GM12878 (cell line): Measurements from ENCODE around the gene AANAT. TPM values are rescaled to one million over a fixed set of nuclear protein-coding genes. Genes with fewer than 3 reads are reported as not detected.

Source experiments
- ATAC-seq: fragments of 200-7000 bp; cut with Tn5 transposase; 3 replicates; pipeline ENCODE4 v1.9.1; 2020; ENCODE audit warnings: mild to moderate bottlenecking, moderate library complexity
- BruUV-seq: library from RNA; stranded (reverse); fragments of 400-500 nt; replicated peaks from 2 replicates; lab custom pipeline; 2021; lab: Mats Ljungman, UMichigan
- CTCF ChIA-PET: fragments of 300-600 bp; sonication (Branson Sonifier 250); formaldehyde crosslinking; extraction: SDS; loops from one replicate; lab custom pipeline; 2021; ENCODE audit warnings: inconsistent platforms; lab: Yijun Ruan, JAX
- POLR2A ChIA-PET: fragments of 350-600 bp; formaldehyde crosslinking; extraction: SDS; loops from one replicate; lab custom pipeline; 2021; ENCODE audit warnings: inconsistent platforms; lab: Charles Lee
- RAD21 ChIA-PET: fragments of 300-600 bp; sonication (Branson Sonifier 250); formaldehyde crosslinking; loops from one replicate; lab custom pipeline; 2023; ENCODE audit warnings: antibody characterized with exemption; ENCODE audit not compliant: unreplicated experiment; lab: Charles Lee
- SMC1A ChIA-PET: fragments of 300-600 bp; sonication (Branson Sonifier 250); formaldehyde crosslinking; loops from one replicate; lab custom pipeline; 2023; ENCODE audit not compliant: unreplicated experiment, uncharacterized antibody; lab: Charles Lee
- DNase-seq: peaks from one replicate; pipeline ENCODE4 v3.0.0-alpha.2; 2011; ENCODE audit warnings: low read depth, low spot score
- FAIRE-seq: peaks from 3 replicates; lab custom pipeline; 2011; peaks lifted over from hg19 to GRCh38; lab: Jason Lieb, UNC
- H2AFZ ChIP-seq: 2 replicates; pipeline ENCODE4 v1.6.0; 2011; ENCODE audit warnings: low read depth, low read length, control low read depth; ENCODE audit not compliant: control insufficient read depth
- H3K27ac ChIP-seq: 2 replicates; pipeline ENCODE4 v1.5.1; 2011; ENCODE audit warnings: control low read depth; ENCODE audit not compliant: control insufficient read depth, insufficient read depth
- H3K27me3 ChIP-seq, 2 experiments: replicated peaks in 1 of 2; 2 replicates each; pipeline versions ENCODE4 v1.6.0 to v1.6.1; 2011; ENCODE audit warnings: low read length in 1 of 2; ENCODE audit not compliant: control insufficient read depth in 2 of 2, insufficient read depth in 2 of 2
- H3K36me3 ChIP-seq, 2 experiments: 2 replicates each; pipeline ENCODE4 v1.5.1; 2011; ENCODE audit warnings: low read length in 1 of 2; ENCODE audit not compliant: control insufficient read depth in 2 of 2, insufficient read depth in 2 of 2
- H3K4me1 ChIP-seq: 2 replicates; pipeline ENCODE4 v1.6.1; 2011; ENCODE audit warnings: mild to moderate bottlenecking, low read length, moderate library complexity, mixed read lengths; ENCODE audit not compliant: control insufficient read depth, insufficient read depth
- H3K4me2 ChIP-seq: 2 replicates; pipeline ENCODE4 v1.6.0; 2011; ENCODE audit warnings: control low read depth; ENCODE audit not compliant: control insufficient read depth, insufficient read depth
- H3K4me3 ChIP-seq: fragments of 200-600 bp; sonication (generic); 2 replicates; pipeline ENCODE4 v1.5.1; 2016
- H3K79me2 ChIP-seq: 2 replicates; pipeline ENCODE4 v1.6.0; 2011; ENCODE audit warnings: low read length; ENCODE audit not compliant: control insufficient read depth, insufficient read depth
- H3K9ac ChIP-seq: 2 replicates; pipeline ENCODE4 v1.8.0; 2011; ENCODE audit warnings: low read length, control low read depth, mixed read lengths; ENCODE audit not compliant: control insufficient read depth, insufficient read depth
- H3K9me3 ChIP-seq: replicated peaks from 3 replicates; pipeline ENCODE4 v1.5.1; 2011; ENCODE audit warnings: mild to moderate bottlenecking, low read length; ENCODE audit not compliant: control insufficient read depth, insufficient read depth
- H4K20me1 ChIP-seq: 2 replicates; pipeline ENCODE4 v1.6.0; 2011; ENCODE audit not compliant: control insufficient read depth, insufficient read depth
- ATF7 ChIP-seq: fragments of 450-650 bp; IDR thresholded peaks from 2 replicates; pipeline ENCODE4 v1.6.1; 2016; ENCODE audit warnings: low read depth, mild to moderate bottlenecking
- EED ChIP-seq: sonication (generic); IDR thresholded peaks from 2 replicates; pipeline ENCODE4 v1.6.1; 2016; ENCODE audit warnings: antibody characterized with exemption, low read depth
- ESRRA ChIP-seq: IDR thresholded peaks from 2 replicates; pipeline ENCODE4 v1.6.1; 2012; ENCODE audit warnings: mild to moderate bottlenecking, low read length, improper control_type of control experiment
- MTA3 ChIP-seq: IDR thresholded peaks from 2 replicates; pipeline ENCODE4 v1.6.1; 2012; ENCODE audit warnings: low read length, inconsistent platforms, borderline replicate concordance
- NR2C2 ChIP-seq: IDR thresholded peaks from 2 replicates; pipeline ENCODE4 v1.6.1; 2011; ENCODE audit warnings: borderline replicate concordance, low read depth; ENCODE audit not compliant: control insufficient read depth, insufficient read length
- PRDM15 ChIP-seq: fragments of 450-650 bp; formaldehyde crosslinking; IDR thresholded peaks from 2 replicates; pipeline ENCODE4 v1.4.0; 2020; ENCODE audit warnings: mild to moderate bottlenecking, moderate library complexity
- RCOR1 ChIP-seq: conservative IDR thresholded peaks from 2 replicates; pipeline ENCODE4 v1.6.1; 2012; ENCODE audit warnings: low read depth, low read length, improper control_type of control experiment
- SPI1 ChIP-seq: IDR thresholded peaks from 2 replicates; pipeline ENCODE4 v1.6.1; 2011; ENCODE audit warnings: low read depth, mild to moderate bottlenecking, low read length, moderate library complexity, borderline replicate concordance; ENCODE audit not compliant: insufficient read depth
- ZBTB4 ChIP-seq: fragments of 450-650 bp; formaldehyde crosslinking; IDR thresholded peaks from 2 replicates; pipeline ENCODE4 v1.4.0; 2022; ENCODE audit warnings: mild to moderate bottlenecking, moderate library complexity
- ZNF384 ChIP-seq: IDR thresholded peaks from 2 replicates; pipeline ENCODE4 v1.6.1; 2012; ENCODE audit warnings: low read depth, mild to moderate bottlenecking, low read length, improper control_type of control experiment, borderline replicate concordance
- WGBS: methylation state at CpG from one replicate; pipeline ENCODE4 v1.1.6; 2016; ENCODE audit warnings: low lambda C conversion rate; ENCODE audit not compliant: insufficient replicate concordance, insufficient coverage; ENCODE audit errors: missing lambda C conversion rate; 5-methylcytosine and 5-hydroxymethylcytosine counted together
- in situ Hi-C: fragments of 300-500 bp; cut with MboI; formaldehyde crosslinking; loops from 9 replicates; pipeline ENCODE4 v1.14.3; 2018; ENCODE audit warnings: mixed read lengths
- intact Hi-C: fragments of 100-400 bp; cut with micrococcal nuclease; formaldehyde crosslinking; loops from one replicate; pipeline ENCODE4 v1.14.2; 2022; ENCODE audit not compliant: unreplicated experiment
- polyA plus RNA-seq, 11 experiments: library from polyadenylated mRNA; depleted of rRNA in 4 of 11; unstranded in 6 of 11; stranded (reverse) in 5 of 11; fragments of >200 nt; fragmentation: Nextera tagmentation in 4 of 11; fragmentation: Illumina TruSeq in 1 of 11; extraction: Ambion mirVana in 4 of 11; extraction: Trizol in 1 of 11; gene quantifications; 1 replicate in 1 of 11; 2 replicates in 10 of 11; pipeline versions ENCODE4 v1.2.1 to v1.2.3, GENCODE V29; 2011 to 2016; ENCODE audit warnings: inconsistent platforms in 2 of 11, missing spikeins in 2 of 11, low read depth in 1 of 11
- total RNA-seq, 4 experiments: library from RNA; depleted of rRNA in 3 of 4; stranded (reverse); fragments of >200 nt in 3 of 4; fragmentation: Illumina TruSeq in 1 of 4; extraction: Trizol in 1 of 4; gene quantifications; 2 replicates each; pipeline versions ENCODE4 v1.2.1 to v1.2.3, GENCODE V29; 2013 to 2021
- TF ChIP-seq, protein P1 (sequence below): fragments of 450-650 bp; IDR thresholded peaks from 2 replicates; pipeline ENCODE4 v1.6.1; 2016; ENCODE audit warnings: mild to moderate bottlenecking, moderate library complexity, borderline replicate concordance

AANAT gene
- total and polyA plus RNA-seq, 10 of the 15 experiments (the other 5 are each of a cell fraction or from before 2014, with no cell fraction given), result 0.23 TPM; not detected in 9

GRCh38 chr17:76481071-76481655, 13.8 kb downstream of the AANAT start:
- H3K4me1 ChIP-seq, result peaks cover 53% of the 10 kb centered on the region
- peak overlapping the region; percentile 66 for H3K4me3 ChIP-seq
- peaks cover 8% of the 10 kb centered on the region; the same call in 1 of the 2 replicates for H3K79me2 ChIP-seq
- POLR2A ChIA-PET, result interaction anchor here (1.0 to 6.9 kb wide), 3 partner anchors 10 to 19 kb away, joined by 4 to 101 read pairs (median 49); partner anchors contain the start of gene RHBDF2
- no peaks in the 10 kb centered on the region for H3K27me3 ChIP-seq
- peak; percentile 98 for FAIRE-seq
- in situ Hi-C loops (no loop called here), intact Hi-C loops (loop anchor here (1.0 kb wide), 1 partner anchor 12 kb away; no protein-coding TSS in a partner anchor)
- CTCF ChIA-PET, result interaction anchor here (1.1 to 3.8 kb wide), 10 partner anchors 9 to 502 kb away, joined by 3 to 33 read pairs (median 8); partner anchors contain the start of genes AANAT, ACOX1, RHBDF2 and TEN1
- whole genome bisulfite sequencing, result 4% methylated on average over 21 of the region's 21 CpGs
- H2AFZ ChIP-seq, result peak overlapping the region; percentile 63
- SMC1A ChIA-PET, result interaction anchor here (0.7 to 12.0 kb wide), 6 partner anchors 11 to 76 kb away, joined by 3 to 115 read pairs (median 4); partner anchors contain the start of genes AANAT and RHBDF2
- H3K9me3 ChIP-seq, result no peaks in the 10 kb centered on the region
- peak; percentile 71 for DNase-seq
- H3K9ac ChIP-seq, result peak overlapping the region; percentile 89
- H3K36me3 ChIP-seq, result peaks cover 2 to 5% of the 10 kb centered on the region in 2 experiments; a peak in 2 of 4 replicates
- no peaks in the 10 kb centered on the region for H4K20me1 ChIP-seq
- peak overlapping the region; percentile 100 for H3K4me2 ChIP-seq
- H3K27ac ChIP-seq, result peak overlapping the region; percentile 99
- BruUV-seq, result no TSS peak
- RAD21 ChIA-PET, result interaction anchor here (1.2 to 3.7 kb wide), 8 partner anchors 11 to 53 kb away, joined by 4 to 50 read pairs (median 6); partner anchors contain the start of genes AANAT and RHBDF2
- peak; percentile 82 for ATAC-seq
- peak; percentile 87 for TF ChIP-seq SPI1
- no peak for TF ChIP-seq ZNF384
- no peak for TF ChIP-seq ZBTB4 (CRISPR knock-in tag)
- no peak for TF ChIP-seq NR2C2
- TF ChIP-seq RCOR1, result no peak
- TF ChIP-seq ATF7, result no peak
- no peak for TF ChIP-seq ESRRA
- peak; percentile 88; the same call in 1 of the 2 replicates for TF ChIP-seq MTA3
- TF ChIP-seq PRDM15, result no peak
- peak; percentile 97 for TF ChIP-seq EED
- TF ChIP-seq, protein P1, sequence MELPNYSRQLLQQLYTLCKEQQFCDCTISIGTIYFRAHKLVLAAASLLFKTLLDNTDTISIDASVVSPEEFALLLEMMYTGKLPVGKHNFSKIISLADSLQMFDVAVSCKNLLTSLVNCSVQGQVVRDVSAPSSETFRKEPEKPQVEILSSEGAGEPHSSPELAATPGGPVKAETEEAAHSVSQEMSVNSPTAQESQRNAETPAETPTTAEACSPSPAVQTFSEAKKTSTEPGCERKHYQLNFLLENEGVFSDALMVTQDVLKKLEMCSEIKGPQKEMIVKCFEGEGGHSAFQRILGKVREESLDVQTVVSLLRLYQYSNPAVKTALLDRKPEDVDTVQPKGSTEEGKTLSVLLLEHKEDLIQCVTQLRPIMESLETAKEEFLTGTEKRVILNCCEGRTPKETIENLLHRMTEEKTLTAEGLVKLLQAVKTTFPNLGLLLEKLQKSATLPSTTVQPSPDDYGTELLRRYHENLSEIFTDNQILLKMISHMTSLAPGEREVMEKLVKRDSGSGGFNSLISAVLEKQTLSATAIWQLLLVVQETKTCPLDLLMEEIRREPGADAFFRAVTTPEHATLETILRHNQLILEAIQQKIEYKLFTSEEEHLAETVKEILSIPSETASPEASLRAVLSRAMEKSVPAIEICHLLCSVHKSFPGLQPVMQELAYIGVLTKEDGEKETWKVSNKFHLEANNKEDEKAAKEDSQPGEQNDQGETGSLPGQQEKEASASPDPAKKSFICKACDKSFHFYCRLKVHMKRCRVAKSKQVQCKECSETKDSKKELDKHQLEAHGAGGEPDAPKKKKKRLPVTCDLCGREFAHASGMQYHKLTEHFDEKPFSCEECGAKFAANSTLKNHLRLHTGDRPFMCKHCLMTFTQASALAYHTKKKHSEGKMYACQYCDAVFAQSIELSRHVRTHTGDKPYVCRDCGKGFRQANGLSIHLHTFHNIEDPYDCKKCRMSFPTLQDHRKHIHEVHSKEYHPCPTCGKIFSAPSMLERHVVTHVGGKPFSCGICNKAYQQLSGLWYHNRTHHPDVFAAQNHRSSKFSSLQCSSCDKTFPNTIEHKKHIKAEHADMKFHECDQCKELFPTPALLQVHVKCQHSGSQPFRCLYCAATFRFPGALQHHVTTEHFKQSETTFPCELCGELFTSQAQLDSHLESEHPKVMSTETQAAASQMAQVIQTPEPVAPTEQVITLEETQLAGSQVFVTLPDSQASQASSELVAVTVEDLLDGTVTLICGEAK, result no peak
